ENCODE data around the gene TBC1D8. TPM values are rescaled to one million over a fixed set of nuclear protein-coding genes. Genes with fewer than 3 reads are reported as not detected.

TBC1D8 gene
- total and polyA plus RNA-seq, 2 of the 13 experiments (the other 11 are each of a cell fraction or from before 2014, with no cell fraction given) = 45.1 to 95.4 TPM

- TF ChIP-seq BCL3 (CRISPR knock-in tag; IDR thresholded peaks at IDR 0.05) = no peak
- TF ChIP-seq HOMEZ (CRISPR knock-in tag; IDR thresholded peaks at IDR 0.05; ENCODE audit: low read depth) = peak; percentile 95
- TF ChIP-seq ZBED4 (CRISPR knock-in tag; IDR thresholded peaks at IDR 0.05; ENCODE audit: borderline replicate concordance) = peak; percentile 73
- peak; percentile 83 for TF ChIP-seq SKIL (CRISPR knock-in tag; IDR thresholded peaks at IDR 0.05; ENCODE audit: borderline replicate concordance)
- TF ChIP-seq KDM1A (CRISPR knock-in tag; IDR thresholded peaks at IDR 0.05) = peak; percentile 93
- peak; percentile 88 for TF ChIP-seq FOXP4 (CRISPR knock-in tag; IDR thresholded peaks at IDR 0.05)
- no peak; the same call in 1 of the 2 replicates for TF ChIP-seq ZNF788 (CRISPR knock-in tag; IDR thresholded peaks at IDR 0.05; ENCODE audit: borderline replicate concordance)
- TF ChIP-seq ZXDC (CRISPR knock-in tag; IDR thresholded peaks at IDR 0.05) = 0 out of 2 replicates have a peak, but pooled peaks have one; percentile 51
- TF ChIP-seq ZNF549 (CRISPR knock-in tag; IDR thresholded peaks at IDR 0.05) = no peak; the same call in 1 of the 2 replicates
- TF ChIP-seq ZNF44 (CRISPR knock-in tag; IDR thresholded peaks at IDR 0.05) = peak; percentile 68; the same call in 1 of the 2 replicates
- TF ChIP-seq MEIS2 (CRISPR knock-in tag; IDR thresholded peaks at IDR 0.05) = no peak
- no peak for TF ChIP-seq MTF2 (CRISPR knock-in tag; IDR thresholded peaks at IDR 0.05; ENCODE audit: borderline replicate concordance)
- no peak; the same call in 1 of the 2 replicates for TF ChIP-seq ZBTB7A (CRISPR knock-in tag; IDR thresholded peaks at IDR 0.05)
- peak; percentile 70; the same call in 1 of the 2 replicates for TF ChIP-seq KDM2A (CRISPR knock-in tag; IDR thresholded peaks at IDR 0.05; ENCODE audit: borderline replicate concordance, low read depth)
These were observed 44.6 kb downstream of the TBC1D8 start (continued) for GRCh38 chr2:101106453-101107181.

Data from HepG2 (cell line).